Mesothelial cell of epicardium (in vitro differentiated cells): ENCODE measurements around the gene BICD2. TPM values are rescaled to one million over a fixed set of nuclear protein-coding genes. Genes with fewer than 3 reads are reported as not detected.

Experiments
- DNase-seq, 2 experiments: peaks; one replicate each; pipeline ENCODE4 v3.0.0; 2021; ENCODE audit warnings: low spot score in 2 of 2; ENCODE audit not compliant: unreplicated experiment in 2 of 2
- H3K27ac Mint-ChIP-seq: 2 replicates; pipeline ENCODE4 v1.8.0; 2021; ENCODE audit warnings: mixed read lengths
- H3K27me3 Mint-ChIP-seq: 2 replicates; pipeline ENCODE4 v1.8.0; 2021; ENCODE audit warnings: low read depth, mixed read lengths
- H3K36me3 Mint-ChIP-seq: 2 replicates; pipeline ENCODE4 v1.8.0; 2021; ENCODE audit warnings: mixed read lengths
- H3K4me1 Mint-ChIP-seq: 2 replicates; pipeline ENCODE4 v1.8.0; 2021; ENCODE audit warnings: mixed read lengths
- H3K4me3 Mint-ChIP-seq: 2 replicates; pipeline ENCODE4 v1.8.0; 2021; ENCODE audit warnings: mild to moderate bottlenecking, moderate library complexity, mixed read lengths
- H3K9me3 Mint-ChIP-seq: 2 replicates; pipeline ENCODE4 v1.8.0; 2021; ENCODE audit warnings: mixed read lengths
- total RNA-seq: library from RNA; stranded (reverse); gene quantifications from 3 replicates; pipeline ENCODE4 v1.2.1, GENCODE V29; 2021
- TF ChIP-seq, protein P1 (sequence below): fragments of 200-600 bp; sonication (generic); IDR thresholded peaks from one replicate; pipeline ENCODE4 v1.5.0; 2021; ENCODE audit warnings: antibody characterized with exemption; ENCODE audit not compliant: unreplicated experiment

Gene BICD2
- total RNA-seq, 1 donor from 2014 or later = 30.2 TPM

DNA sequence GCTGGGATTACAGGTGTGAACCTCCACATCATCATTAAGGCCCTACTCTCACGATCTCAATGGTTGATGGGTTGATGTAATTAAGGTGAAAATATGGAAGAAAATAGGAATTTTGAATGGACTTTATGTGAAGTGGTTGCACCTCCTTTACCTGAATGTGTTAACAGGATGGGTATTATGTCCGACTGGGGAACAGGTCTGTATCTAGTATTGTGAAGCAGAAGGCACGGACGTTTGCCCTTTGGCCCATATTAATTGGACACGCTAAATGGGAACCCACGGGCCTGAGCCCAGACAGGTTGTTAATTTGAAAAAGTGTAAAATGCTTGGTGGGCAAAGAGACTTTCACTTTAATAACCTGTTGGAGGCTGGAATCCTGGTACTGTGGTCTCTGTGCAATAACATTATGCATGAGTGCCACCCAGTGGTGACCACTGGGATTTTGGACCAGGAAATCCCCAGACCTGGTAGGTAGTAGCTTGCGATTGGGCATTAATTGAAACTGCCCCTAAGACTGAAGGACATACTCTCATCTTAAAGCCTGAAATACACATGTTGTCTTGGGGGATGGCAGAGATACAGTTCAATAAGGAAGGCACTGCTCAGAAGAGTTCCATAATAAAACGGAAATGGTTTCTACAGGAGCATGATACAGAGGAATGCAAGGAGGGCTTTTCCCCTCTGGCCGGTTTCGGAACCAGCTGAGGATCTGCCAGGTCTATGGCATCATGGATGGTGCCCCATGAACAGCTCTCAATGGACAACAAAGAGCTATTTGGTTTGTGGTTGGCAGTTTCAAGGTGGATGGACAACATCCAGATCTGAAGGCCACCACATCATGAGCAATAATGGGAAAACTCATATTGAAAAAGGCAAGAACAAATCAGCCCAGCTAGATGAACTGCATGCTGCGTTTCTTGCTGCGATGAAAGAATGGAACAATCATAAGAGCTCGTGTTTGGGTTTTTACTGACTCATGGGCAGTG is 26.2 kb upstream of the BICD2 start:
- TF ChIP-seq, protein P1, sequence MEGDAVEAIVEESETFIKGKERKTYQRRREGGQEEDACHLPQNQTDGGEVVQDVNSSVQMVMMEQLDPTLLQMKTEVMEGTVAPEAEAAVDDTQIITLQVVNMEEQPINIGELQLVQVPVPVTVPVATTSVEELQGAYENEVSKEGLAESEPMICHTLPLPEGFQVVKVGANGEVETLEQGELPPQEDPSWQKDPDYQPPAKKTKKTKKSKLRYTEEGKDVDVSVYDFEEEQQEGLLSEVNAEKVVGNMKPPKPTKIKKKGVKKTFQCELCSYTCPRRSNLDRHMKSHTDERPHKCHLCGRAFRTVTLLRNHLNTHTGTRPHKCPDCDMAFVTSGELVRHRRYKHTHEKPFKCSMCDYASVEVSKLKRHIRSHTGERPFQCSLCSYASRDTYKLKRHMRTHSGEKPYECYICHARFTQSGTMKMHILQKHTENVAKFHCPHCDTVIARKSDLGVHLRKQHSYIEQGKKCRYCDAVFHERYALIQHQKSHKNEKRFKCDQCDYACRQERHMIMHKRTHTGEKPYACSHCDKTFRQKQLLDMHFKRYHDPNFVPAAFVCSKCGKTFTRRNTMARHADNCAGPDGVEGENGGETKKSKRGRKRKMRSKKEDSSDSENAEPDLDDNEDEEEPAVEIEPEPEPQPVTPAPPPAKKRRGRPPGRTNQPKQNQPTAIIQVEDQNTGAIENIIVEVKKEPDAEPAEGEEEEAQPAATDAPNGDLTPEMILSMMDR = peak; percentile 77
- DNase-seq = peak in 1 of 2 experiments; percentile 86
- peaks cover 25% of the 10 kb centered on the region for H3K27me3 Mint-ChIP-seq
- H3K4me3 Mint-ChIP-seq = no peak overlapping the region
- peaks cover 9% of the 10 kb centered on the region for H3K9me3 Mint-ChIP-seq
- H3K27ac Mint-ChIP-seq = no peak overlapping the region
- no peaks in the 10 kb centered on the region for H3K4me1 Mint-ChIP-seq
- no peaks in the 10 kb centered on the region for H3K36me3 Mint-ChIP-seq

DNA sequence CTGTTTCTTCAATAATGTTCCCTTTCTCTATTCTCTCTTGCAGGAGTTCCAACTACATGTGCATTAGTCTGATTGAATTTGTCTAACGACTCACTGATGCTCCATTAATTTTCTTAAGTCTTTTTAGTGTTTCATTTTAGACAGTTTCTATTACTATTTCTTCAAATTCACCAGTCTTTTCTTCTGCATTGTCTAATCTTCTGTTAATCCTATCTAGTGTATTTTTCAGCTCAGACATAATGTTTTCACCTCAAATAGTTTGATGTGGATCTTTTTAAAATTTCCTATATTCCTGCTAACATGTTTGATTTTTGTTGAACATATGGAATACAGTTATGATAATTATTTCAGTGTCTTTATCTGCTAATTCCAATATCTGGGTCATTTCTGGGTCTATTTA is 21.7 kb upstream of the BICD2 start:
- Mint-ChIP-seq H3K4me1 (no peaks in the 10 kb centered on the region), H3K9me3 (peaks cover 10% of the 10 kb centered on the region), H3K27ac (no peak overlapping the region), H3K27me3 (peaks cover 8% of the 10 kb centered on the region), H3K4me3 (no peak overlapping the region), H3K36me3 (no peaks in the 10 kb centered on the region)
- no peak for DNase-seq
- TF ChIP-seq, protein P1 = no peak

DNA sequence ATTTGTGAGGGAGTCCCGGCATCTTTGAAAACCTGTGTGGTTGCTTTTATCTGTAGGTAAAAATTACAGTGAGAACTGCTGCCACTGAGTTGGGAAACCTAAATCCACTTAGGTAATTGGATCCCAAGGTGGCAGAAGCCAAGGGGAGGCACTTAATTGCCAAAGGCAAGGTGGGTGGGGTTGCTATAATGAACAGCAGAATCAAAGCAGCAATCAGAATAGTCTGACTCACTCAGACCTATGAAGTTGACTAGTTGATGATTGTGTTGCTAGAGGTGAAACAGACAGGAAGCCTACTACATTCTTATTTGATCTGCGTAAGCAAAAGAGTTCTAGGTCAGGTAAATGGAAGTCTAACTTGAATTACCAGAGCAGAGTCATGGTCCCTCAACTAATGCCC is 17.3 kb upstream of the BICD2 start:
- no peak overlapping the region for H3K4me3 Mint-ChIP-seq
- H3K9me3 Mint-ChIP-seq = peaks cover 14% of the 10 kb centered on the region
- no peaks in the 10 kb centered on the region for H3K4me1 Mint-ChIP-seq
- TF ChIP-seq, protein P1 = no peak
- peaks cover 9% of the 10 kb centered on the region for H3K27me3 Mint-ChIP-seq
- no peak overlapping the region for H3K27ac Mint-ChIP-seq
- no peak for DNase-seq
- H3K36me3 Mint-ChIP-seq = no peaks in the 10 kb centered on the region

DNA sequence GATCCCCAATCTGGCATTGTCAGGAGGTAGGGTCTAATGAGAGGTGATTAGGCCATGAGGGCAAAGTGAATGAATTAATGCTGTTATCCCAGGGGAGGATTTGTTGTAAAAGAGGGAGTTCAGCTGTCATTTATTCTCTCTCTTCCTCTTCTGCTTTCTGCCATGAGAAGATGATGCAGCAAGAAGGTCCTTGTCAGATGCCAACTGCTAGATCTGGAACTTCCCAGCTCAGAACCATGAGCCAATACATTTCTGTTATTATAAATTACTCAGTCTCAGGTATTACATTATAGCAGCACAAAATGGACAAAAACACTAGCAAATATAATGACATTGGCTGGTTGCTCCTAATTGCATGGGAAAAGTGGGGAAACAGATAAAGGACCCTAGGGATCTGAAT is 15.6 kb upstream of the BICD2 start:
- no peaks in the 10 kb centered on the region for H3K36me3 Mint-ChIP-seq
- peaks cover 6% of the 10 kb centered on the region for H3K27me3 Mint-ChIP-seq
- DNase-seq = no peak
- H3K9me3 Mint-ChIP-seq = peaks cover 4% of the 10 kb centered on the region
- H3K4me1 Mint-ChIP-seq = no peaks in the 10 kb centered on the region
- TF ChIP-seq, protein P1 = no peak
- H3K27ac Mint-ChIP-seq = no peak overlapping the region
- no peak overlapping the region for H3K4me3 Mint-ChIP-seq

DNA sequence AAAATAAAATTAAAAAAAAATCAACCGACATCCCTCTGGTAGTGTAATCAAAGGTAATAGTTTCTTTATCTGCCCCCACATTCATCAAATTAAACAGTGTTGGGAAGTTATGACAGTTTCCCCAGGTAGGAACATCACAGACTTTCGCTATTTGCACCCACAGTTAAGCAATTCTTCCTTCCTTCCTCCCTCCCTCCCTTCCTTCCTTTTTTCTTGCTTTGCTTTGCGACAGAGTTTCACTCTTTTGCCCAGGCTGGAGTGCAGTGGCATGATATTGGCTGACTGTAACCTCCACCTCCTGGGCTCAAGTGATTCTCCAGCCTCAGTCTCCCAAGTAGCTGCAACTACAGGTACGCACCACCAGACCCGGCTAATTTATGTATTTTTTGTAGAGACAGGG is 10.8 kb upstream of the BICD2 start:
- H3K36me3 Mint-ChIP-seq = no peaks in the 10 kb centered on the region
- H3K4me1 Mint-ChIP-seq = peaks cover 5% of the 10 kb centered on the region
- H3K27ac Mint-ChIP-seq = no peak overlapping the region
- H3K4me3 Mint-ChIP-seq = no peak overlapping the region
- peaks cover 6% of the 10 kb centered on the region for H3K27me3 Mint-ChIP-seq
- H3K9me3 Mint-ChIP-seq = peaks cover 4% of the 10 kb centered on the region
- TF ChIP-seq, protein P1 = no peak
- DNase-seq = no peak
